Measurements from ENCODE around the gene RSPO4.

- TF ChIP-seq EZH2 (IDR thresholded peaks at IDR 0.05) (no peak), POLR2AphosphoS5 (IDR thresholded peaks at IDR 0.05; ENCODE audit: borderline replicate concordance, low read depth, low read length) (no peak)
These were observed 92.5 kb downstream of the RSPO4 start for GRCh38 chr20:909641-910040.
